A673 (cell line): ENCODE results near the gene ACP2.

ENCODE experiments used
- CTCF ChIP-seq: fragments of 300-800, 200-600 bp; sonication (generic); conservative IDR thresholded peaks from 2 replicates; pipeline ENCODE4 v1.5.1; 2017; ENCODE audit warnings: low read depth, mild to moderate bottlenecking, antibody characterized with exemption, low read length, moderate library complexity, mixed read lengths
- EZH2 ChIP-seq: fragments of 200-600 bp; sonication (generic); IDR thresholded peaks from 2 replicates; pipeline ENCODE4 v1.6.1; 2017; ENCODE audit warnings: borderline replicate concordance, low read depth, mild to moderate bottlenecking, mixed read lengths, antibody characterized with exemption, low read length; ENCODE audit not compliant: poor library complexity, severe bottlenecking

GRCh38 chr11:47284151-47284550 is 35.5 kb upstream of the ACP2 start:
- no peak for TF ChIP-seq EZH2
- no peak for TF ChIP-seq CTCF
